K562 (cell line): ENCODE data around the gene NCL. TPM values are rescaled to one million over a fixed set of nuclear protein-coding genes. Genes with fewer than 3 reads are reported as not detected.

Experiments used
- CREB3L1 ChIP-seq: fragments of 450-650 bp; IDR thresholded peaks from 2 replicates; pipeline ENCODE4 v1.6.1; 2014; ENCODE audit warnings: low read depth, mild to moderate bottlenecking, moderate library complexity, borderline replicate concordance
- ZBTB40 ChIP-seq, 2 experiments: fragments of 450-650 bp in 1 of 2; sonication (generic) in 1 of 2; formaldehyde crosslinking in 1 of 2; IDR thresholded peaks; 2 replicates each; pipeline versions ENCODE4 v1.7.1 to v1.9.0; 2016 to 2022; ENCODE audit warnings: inconsistent platforms in 1 of 2, mild to moderate bottlenecking in 1 of 2, missing genetic modification reagents in 1 of 2
- polyA plus RNA-seq, 8 experiments: library from polyadenylated mRNA; depleted of rRNA in 4 of 8; stranded (reverse) in 5 of 8; unstranded in 3 of 8; fragments of >200 nt; fragmentation: Nextera tagmentation in 2 of 8; fragmentation: Illumina TruSeq in 1 of 8; extraction: Ambion mirVana in 2 of 8; extraction: Trizol in 1 of 8; gene quantifications; 2 replicates each; pipeline versions ENCODE4 v1.2.1 to v1.2.3, GENCODE V29; 2011 to 2014; ENCODE audit warnings: inconsistent platforms in 1 of 8, missing spikeins in 1 of 8
- total RNA-seq, 7 experiments: library from RNA; depleted of rRNA in 6 of 7; stranded (reverse); fragments of >200 nt in 6 of 7; fragmentation: Illumina TruSeq in 2 of 7; extraction: Trizol in 2 of 7; gene quantifications; 2 replicates each; pipeline versions ENCODE4 v1.2.1 to v1.2.3, GENCODE V29; 2011 to 2021; ENCODE audit warnings: low replicate concordance in 1 of 7
- TF ChIP-seq, protein P1 (sequence below): sonication (generic); formaldehyde crosslinking; IDR thresholded peaks from 2 replicates; pipeline ENCODE4 v1.9.0; 2022; ENCODE audit warnings: mild to moderate bottlenecking, missing genetic modification reagents
- TF ChIP-seq, protein P2 (sequence below): sonication (generic); formaldehyde crosslinking; IDR thresholded peaks from 2 replicates; pipeline ENCODE4 v1.8.1; 2023; ENCODE audit warnings: missing genetic modification reagents, mild to moderate bottlenecking, borderline replicate concordance
- TF ChIP-seq, protein P3 (sequence below): fragments of 250-450 bp; sonication (Bioruptor Pico); IDR thresholded peaks from 2 replicates; pipeline ENCODE4 v1.4.0; 2020; ENCODE audit warnings: mild to moderate bottlenecking, moderate library complexity, borderline replicate concordance

Gene NCL
- total and polyA plus RNA-seq, 9 of the 15 experiments (the other 6 are each of a cell fraction or from before 2014, with no cell fraction given) = 80.9 to 732 (median 361) TPM

DNA sequence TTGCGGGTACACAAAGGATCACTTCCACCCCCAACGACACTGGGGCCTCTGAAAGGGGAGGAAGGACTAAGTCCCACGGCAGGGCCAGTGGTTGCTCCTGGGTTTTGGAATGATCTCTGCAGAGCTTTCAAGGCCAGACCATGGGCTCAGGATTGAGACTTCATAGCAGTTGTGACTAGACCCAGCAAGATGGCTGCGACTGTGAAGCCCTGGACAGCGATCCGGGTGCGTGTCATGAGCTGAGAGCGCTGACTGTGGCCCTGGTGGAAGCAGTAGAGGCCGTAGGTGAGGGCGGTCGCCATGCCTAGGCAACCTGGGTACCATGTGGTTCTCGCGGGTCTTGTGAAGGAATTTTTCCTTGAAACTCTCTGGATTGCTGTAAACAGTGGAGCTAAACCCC is 27.3 kb downstream of the NCL start (continued):
- TF ChIP-seq ZBTB40 (IDR thresholded peaks at IDR 0.05) (no peak), ZBTB40 (CRISPR knock-in tag; IDR thresholded peaks at IDR 0.05) (no peak), CREB3L1 (no peak)
- TF ChIP-seq, protein P1, sequence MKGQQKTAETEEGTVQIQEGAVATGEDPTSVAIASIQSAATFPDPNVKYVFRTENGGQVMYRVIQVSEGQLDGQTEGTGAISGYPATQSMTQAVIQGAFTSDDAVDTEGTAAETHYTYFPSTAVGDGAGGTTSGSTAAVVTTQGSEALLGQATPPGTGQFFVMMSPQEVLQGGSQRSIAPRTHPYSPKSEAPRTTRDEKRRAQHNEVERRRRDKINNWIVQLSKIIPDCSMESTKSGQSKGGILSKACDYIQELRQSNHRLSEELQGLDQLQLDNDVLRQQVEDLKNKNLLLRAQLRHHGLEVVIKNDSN (CRISPR knock-in tag) = no peak
- TF ChIP-seq, protein P2, sequence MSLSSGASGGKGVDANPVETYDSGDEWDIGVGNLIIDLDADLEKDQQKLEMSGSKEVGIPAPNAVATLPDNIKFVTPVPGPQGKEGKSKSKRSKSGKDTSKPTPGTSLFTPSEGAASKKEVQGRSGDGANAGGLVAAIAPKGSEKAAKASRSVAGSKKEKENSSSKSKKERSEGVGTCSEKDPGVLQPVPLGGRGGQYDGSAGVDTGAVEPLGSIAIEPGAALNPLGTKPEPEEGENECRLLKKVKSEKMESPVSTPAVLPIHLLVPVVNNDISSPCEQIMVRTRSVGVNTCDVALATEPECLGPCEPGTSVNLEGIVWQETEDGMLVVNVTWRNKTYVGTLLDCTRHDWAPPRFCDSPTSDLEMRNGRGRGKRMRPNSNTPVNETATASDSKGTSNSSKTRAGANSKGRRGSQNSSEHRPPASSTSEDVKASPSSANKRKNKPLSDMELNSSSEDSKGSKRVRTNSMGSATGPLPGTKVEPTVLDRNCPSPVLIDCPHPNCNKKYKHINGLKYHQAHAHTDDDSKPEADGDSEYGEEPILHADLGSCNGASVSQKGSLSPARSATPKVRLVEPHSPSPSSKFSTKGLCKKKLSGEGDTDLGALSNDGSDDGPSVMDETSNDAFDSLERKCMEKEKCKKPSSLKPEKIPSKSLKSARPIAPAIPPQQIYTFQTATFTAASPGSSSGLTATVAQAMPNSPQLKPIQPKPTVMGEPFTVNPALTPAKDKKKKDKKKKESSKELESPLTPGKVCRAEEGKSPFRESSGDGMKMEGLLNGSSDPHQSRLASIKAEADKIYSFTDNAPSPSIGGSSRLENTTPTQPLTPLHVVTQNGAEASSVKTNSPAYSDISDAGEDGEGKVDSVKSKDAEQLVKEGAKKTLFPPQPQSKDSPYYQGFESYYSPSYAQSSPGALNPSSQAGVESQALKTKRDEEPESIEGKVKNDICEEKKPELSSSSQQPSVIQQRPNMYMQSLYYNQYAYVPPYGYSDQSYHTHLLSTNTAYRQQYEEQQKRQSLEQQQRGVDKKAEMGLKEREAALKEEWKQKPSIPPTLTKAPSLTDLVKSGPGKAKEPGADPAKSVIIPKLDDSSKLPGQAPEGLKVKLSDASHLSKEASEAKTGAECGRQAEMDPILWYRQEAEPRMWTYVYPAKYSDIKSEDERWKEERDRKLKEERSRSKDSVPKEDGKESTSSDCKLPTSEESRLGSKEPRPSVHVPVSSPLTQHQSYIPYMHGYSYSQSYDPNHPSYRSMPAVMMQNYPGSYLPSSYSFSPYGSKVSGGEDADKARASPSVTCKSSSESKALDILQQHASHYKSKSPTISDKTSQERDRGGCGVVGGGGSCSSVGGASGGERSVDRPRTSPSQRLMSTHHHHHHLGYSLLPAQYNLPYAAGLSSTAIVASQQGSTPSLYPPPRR = no peak
- TF ChIP-seq, protein P3, sequence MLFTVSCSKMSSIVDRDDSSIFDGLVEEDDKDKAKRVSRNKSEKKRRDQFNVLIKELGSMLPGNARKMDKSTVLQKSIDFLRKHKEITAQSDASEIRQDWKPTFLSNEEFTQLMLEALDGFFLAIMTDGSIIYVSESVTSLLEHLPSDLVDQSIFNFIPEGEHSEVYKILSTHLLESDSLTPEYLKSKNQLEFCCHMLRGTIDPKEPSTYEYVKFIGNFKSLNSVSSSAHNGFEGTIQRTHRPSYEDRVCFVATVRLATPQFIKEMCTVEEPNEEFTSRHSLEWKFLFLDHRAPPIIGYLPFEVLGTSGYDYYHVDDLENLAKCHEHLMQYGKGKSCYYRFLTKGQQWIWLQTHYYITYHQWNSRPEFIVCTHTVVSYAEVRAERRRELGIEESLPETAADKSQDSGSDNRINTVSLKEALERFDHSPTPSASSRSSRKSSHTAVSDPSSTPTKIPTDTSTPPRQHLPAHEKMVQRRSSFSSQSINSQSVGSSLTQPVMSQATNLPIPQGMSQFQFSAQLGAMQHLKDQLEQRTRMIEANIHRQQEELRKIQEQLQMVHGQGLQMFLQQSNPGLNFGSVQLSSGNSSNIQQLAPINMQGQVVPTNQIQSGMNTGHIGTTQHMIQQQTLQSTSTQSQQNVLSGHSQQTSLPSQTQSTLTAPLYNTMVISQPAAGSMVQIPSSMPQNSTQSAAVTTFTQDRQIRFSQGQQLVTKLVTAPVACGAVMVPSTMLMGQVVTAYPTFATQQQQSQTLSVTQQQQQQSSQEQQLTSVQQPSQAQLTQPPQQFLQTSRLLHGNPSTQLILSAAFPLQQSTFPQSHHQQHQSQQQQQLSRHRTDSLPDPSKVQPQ = no peak
